Left ventricle myocardium inferior (tissue), 1 donor: ENCODE data around the gene ASB9. TPM values are rescaled to one million over a fixed set of nuclear protein-coding genes. Genes with fewer than 3 reads are reported as not detected.

Experiments
- DNase-seq: peaks from one replicate; pipeline ENCODE4 v3.0.0-alpha.2; 2020
- H3K27ac ChIP-seq: fragments of 200-600 bp; replicated peaks from 2 replicates; pipeline ENCODE4 v1.8.0; 2021
- H3K27me3 ChIP-seq: fragments of 200-600 bp; 2 replicates; pipeline ENCODE4 v1.8.0; 2021; ENCODE audit warnings: low read depth
- H3K36me3 ChIP-seq: fragments of 200-600 bp; 2 replicates; pipeline ENCODE4 v1.8.0; 2021
- H3K4me1 ChIP-seq: fragments of 200-600 bp; 2 replicates; pipeline ENCODE4 v1.8.0; 2021
- H3K4me3 ChIP-seq: fragments of 200-600 bp; 2 replicates; pipeline ENCODE4 v1.8.0; 2021; ENCODE audit warnings: mild to moderate bottlenecking, moderate library complexity
- H3K9me3 ChIP-seq: fragments of 200-600 bp; replicated peaks from 2 replicates; pipeline ENCODE4 v1.8.0; 2021
- CTCF ChIP-seq: fragments of 200-600 bp; IDR thresholded peaks from 2 replicates; pipeline ENCODE4 v1.8.0; 2021; ENCODE audit warnings: antibody characterized with exemption, mild to moderate bottlenecking, borderline replicate concordance
- intact Hi-C: fragments of 100-400 bp; cut with micrococcal nuclease; formaldehyde crosslinking; loops from one replicate; pipeline ENCODE4 v1.11.0; 2022
- total RNA-seq: library from RNA; stranded (reverse); fragmentation: NEBNext Ultra II Directional; extraction: Animal tissue kit (Norgen Biotek cat#: 25700); gene quantifications from one replicate; pipeline ENCODE4 v1.2.1, GENCODE V29; 2021
- donor health status: DM: no; HTN: yes; CAD: no; lungs with severe emphysema.

Gene ASB9
- total RNA-seq, 1 donor from 2014 or later: 1.3 TPM

DNA sequence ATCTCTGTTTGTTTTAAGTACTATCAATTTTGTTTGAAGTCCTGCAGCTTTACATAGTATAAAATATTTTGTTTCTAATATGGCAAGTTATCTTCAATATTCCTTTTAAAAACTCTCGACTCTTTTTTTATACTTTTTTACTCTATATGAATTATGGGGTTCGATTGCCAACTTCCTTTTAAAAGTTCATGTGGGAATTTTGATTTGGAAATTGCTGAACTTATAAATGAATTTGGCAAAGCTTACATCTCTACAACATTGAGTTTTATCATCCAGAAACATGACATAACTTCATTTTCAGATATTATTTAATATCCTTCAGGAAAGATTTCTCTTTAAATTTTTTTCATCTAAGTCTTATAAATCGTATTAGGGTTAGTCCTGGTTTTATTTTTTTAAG is 60.8 kb downstream of the ASB9 start:
- no peak for TF ChIP-seq CTCF
- DNase-seq: no peak
- no peaks in the 10 kb centered on the region for H3K4me1 ChIP-seq
- H3K27me3 ChIP-seq: no peaks in the 10 kb centered on the region
- intact Hi-C loops: no loop called here
- no peaks in the 10 kb centered on the region for H3K36me3 ChIP-seq
- H3K4me3 ChIP-seq: no peak overlapping the region
- no peaks in the 10 kb centered on the region for H3K9me3 ChIP-seq
- H3K27ac ChIP-seq: no peak overlapping the region

DNA sequence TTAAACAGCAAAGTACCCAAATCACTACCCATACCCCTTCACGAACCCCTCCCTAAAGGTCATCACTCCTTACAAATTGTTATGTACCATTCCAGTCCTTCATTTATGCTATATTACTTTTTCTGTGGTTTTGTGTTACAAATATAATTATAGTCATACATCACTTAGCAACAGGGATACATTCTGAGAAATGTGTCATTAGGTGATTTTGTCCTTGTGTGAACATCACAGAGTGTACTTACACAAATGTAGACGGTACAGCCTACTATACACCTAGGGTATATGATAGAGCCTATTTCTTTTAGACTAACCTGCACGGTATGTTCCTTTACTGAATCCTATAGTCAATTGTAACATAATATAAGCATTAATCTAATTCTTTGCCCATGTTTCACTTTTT is 61.9 kb downstream of the ASB9 start:
- Histone ChIP-seq H3K4me1 (no peaks in the 10 kb centered on the region), H3K4me3 (no peak overlapping the region), H3K27me3 (no peaks in the 10 kb centered on the region), H3K27ac (no peak overlapping the region), H3K9me3 (no peaks in the 10 kb centered on the region), H3K36me3 (no peaks in the 10 kb centered on the region)
- no peak for DNase-seq
- no peak for TF ChIP-seq CTCF
- intact Hi-C loops: no loop called here

DNA sequence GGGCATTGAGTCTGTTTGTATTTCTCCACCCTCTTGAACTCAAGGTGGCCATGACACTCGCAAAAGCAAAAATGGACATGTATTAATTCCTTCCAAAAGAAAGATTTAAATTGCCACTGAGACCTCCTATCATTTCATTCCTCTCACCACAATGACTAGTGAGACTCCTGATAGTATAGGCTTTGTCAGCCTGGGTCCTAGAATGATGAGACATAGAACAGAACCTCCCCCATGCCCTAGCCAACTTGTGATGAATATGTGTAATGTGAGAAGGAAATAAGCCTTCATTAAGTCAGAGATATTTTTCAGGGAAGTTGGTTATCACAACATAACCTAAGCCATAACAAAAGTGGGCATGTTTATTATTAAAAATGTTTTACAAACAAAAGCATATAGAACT is 62.5 kb downstream of the ASB9 start:
- DNase-seq: no peak
- H3K27me3 ChIP-seq: no peaks in the 10 kb centered on the region
- intact Hi-C loops: no loop called here
- H3K27ac ChIP-seq: no peak overlapping the region
- no peaks in the 10 kb centered on the region for H3K9me3 ChIP-seq
- H3K36me3 ChIP-seq: no peaks in the 10 kb centered on the region
- H3K4me3 ChIP-seq: no peak overlapping the region
- no peaks in the 10 kb centered on the region for H3K4me1 ChIP-seq
- TF ChIP-seq CTCF: no peak

GRCh38 chrX:15206306-15206705 is 63.6 kb downstream of the ASB9 start:
- DNase-seq: no peak
- H3K4me1 ChIP-seq: no peaks in the 10 kb centered on the region
- H3K9me3 ChIP-seq: no peaks in the 10 kb centered on the region
- H3K27me3 ChIP-seq: no peaks in the 10 kb centered on the region
- TF ChIP-seq CTCF: no peak
- H3K27ac ChIP-seq: no peak overlapping the region
- no peaks in the 10 kb centered on the region for H3K36me3 ChIP-seq
- H3K4me3 ChIP-seq: no peak overlapping the region
- intact Hi-C loops: no loop called here

DNA sequence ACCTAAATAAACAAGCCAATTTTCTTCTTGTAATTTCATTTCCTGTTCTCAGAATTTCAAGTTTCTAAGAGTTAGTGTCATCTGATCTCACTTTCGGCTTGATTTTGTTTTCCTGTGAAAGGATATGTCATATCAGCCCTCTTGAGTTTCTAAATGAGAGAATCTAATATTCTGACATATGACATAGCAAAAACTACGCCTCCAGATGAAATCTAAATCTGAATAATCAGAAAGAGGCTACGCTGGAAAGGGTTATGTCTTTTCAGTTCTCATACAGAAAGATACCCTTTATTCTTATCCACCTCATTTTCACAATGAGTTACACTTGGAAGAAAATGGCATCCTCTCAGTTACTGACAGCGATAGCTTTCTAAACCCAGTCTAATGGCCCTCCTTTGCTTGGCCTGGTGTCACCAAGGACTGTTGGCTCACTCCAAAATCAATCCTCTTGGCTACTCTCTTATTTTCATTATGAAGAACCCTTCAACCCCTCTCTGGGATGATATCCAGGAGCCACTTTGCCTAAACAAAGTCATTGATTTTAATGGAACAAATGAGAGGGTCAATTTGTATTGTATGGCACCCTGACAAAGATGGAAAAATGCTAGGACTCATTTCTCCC is 65.6 kb downstream of the ASB9 start:
- no peak for TF ChIP-seq CTCF
- H3K4me1 ChIP-seq: no peaks in the 10 kb centered on the region
- no peak for DNase-seq
- intact Hi-C loops: no loop called here
- H3K27me3 ChIP-seq: no peaks in the 10 kb centered on the region
- H3K36me3 ChIP-seq: no peaks in the 10 kb centered on the region
- no peak overlapping the region for H3K4me3 ChIP-seq
- H3K9me3 ChIP-seq: no peaks in the 10 kb centered on the region
- no peak overlapping the region for H3K27ac ChIP-seq
